HL-60 (cell line): ENCODE results near the gene NOTCH2.

ENCODE experiments used
- CTCF ChIP-seq: IDR thresholded peaks from one replicate; pipeline ENCODE4 v1.5.1; 2011; ENCODE audit warnings: low read length, control low read depth, inconsistent platforms; ENCODE audit not compliant: insufficient read depth
- REST ChIP-seq: IDR thresholded peaks from 2 replicates; pipeline ENCODE4 v1.6.1; 2012; ENCODE audit warnings: low read depth; ENCODE audit not compliant: insufficient replicate concordance

- TF ChIP-seq CTCF (no peak), REST (no peak)
Measured at GRCh38 chr1:119968601-119969000, 100.9 kb downstream of the NOTCH2 start.
